ENCODE results near the gene HTR3B.
A peak's percentile ranks its signal among the peaks of the same experiment; 100 is the strongest.

HTR3B gene

GRCh38 chr11:113991170-113991569, 86.6 kb downstream of the HTR3B start:
- DNase-seq (ENCODE audit: low read depth in 2 of 2), result no peak

DNA sequence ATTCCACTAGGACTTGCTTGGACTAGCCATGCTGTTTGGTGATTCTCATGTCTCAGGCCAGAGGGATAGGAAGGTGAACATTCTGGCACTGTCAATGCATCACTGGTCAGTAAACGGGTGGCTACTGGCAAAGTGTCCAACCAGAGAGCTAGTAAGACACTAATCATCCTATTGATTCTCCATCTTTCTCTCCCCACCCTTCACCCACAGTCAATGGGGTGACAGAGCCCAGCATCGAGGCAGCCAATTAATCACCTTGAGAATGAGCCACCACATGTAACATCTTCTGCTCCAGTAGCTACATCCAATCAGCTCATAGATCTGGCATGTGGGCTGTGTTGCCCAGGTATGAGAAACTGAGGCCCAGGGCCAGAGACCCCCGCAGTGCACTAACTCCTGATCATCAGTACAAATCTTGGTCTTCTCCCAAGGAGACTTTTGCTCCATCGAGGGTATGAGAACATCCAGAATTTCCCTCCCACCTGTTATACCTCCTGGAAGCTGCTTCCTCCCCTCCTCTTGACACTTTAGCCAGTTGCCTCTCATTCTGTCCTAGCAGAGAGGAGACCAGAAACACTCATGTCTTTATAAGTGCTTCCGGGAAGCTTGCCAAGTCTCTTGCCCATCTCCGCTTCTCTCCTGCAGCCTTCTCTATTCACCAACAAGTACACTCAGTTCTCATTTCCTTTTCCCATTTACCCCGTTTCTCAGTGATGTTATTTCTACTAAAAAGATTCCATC, 87.3 kb downstream of the HTR3B start:
- no peak for DNase-seq (ENCODE audit: low read depth in 2 of 2)

- no peak for DNase-seq (ENCODE audit: low read depth in 2 of 2)
These were observed 88.0 kb downstream of the HTR3B start for GRCh38 chr11:113992459-113993110.

DNA sequence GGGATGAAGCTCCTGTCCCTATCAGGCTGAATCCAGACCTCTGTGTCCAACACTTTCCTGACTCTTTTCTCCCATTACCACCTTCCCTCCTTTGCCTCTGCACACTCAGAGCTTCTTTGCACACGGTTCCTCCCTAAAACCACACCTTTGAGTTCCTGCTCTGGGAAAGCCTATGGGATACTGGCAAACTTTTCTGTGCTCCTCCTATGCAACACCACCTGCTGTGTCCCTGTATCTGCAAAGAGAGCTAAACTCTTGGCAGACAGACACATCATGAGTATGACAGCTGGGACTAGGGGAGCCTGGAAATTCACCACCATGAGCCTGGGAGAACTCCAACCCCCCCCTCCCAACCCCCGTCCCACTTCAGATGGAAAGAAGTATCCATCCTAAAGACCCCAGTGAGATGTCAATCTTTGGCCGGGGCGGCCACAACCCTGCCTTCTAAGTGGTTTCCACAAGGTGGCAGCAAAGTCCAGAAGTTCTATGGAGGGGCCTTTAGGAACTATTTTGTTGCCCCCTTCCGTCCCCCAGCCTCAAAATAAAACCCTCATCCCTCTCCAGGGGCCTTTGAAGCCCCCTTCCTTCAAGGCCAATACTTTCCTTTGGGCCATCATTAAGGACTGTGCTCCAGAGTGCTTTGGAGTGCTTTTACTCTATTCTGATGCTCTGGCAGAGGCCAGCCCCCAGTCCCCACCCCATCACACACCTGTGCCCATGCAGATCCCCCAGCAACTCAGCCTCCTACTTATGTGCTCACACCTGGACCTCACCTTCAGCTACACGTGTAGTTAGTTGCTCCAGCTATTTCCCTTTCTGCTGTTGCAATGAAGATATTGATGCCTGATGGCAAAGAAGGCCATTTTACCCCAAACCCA, 89.7 kb downstream of the HTR3B start:
- DNase-seq (ENCODE audit: low read depth in 2 of 2), result peak; percentile 5 to 10

Measured in stimulated activated CD4-positive, alpha-beta T cell treated with anti-CD3 and anti-CD28 coated beads, Interleukin-4, amount 100 ng/mL, for 48 hours (primary cell).